GM10266 (cell line): Measurements from ENCODE around the gene ASTN1.
A peak's percentile ranks its signal among the peaks of the same experiment; 100 is the strongest.

Experiments used
- DNase-seq: peaks from one replicate; pipeline ENCODE4 v3.0.0; 2012; ENCODE audit errors: extremely low spot score
- CTCF ChIP-seq: IDR thresholded peaks from 2 replicates; pipeline ENCODE4 v1.5.1; 2012; ENCODE audit warnings: mild to moderate bottlenecking, low read depth; ENCODE audit not compliant: control insufficient read depth, insufficient read depth; ENCODE audit errors: missing control alignments

ASTN1 gene

GRCh38 chr1:176884286-176884685, 280.2 kb downstream of the ASTN1 start:
- no peak for DNase-seq
- no peak for TF ChIP-seq CTCF

- peak; percentile 85 for TF ChIP-seq CTCF
- peak; percentile 50 for DNase-seq
Observed at GRCh38 chr1:176880955-176881595, 283.4 kb downstream of the ASTN1 start.

- DNase-seq = no peak
- TF ChIP-seq CTCF = no peak
Observed at GRCh38 chr1:176879784-176880620, 284.5 kb downstream of the ASTN1 start.

- no peak for TF ChIP-seq CTCF
- no peak for DNase-seq
Observed at GRCh38 chr1:176878750-176879536, 285.6 kb downstream of the ASTN1 start.

GRCh38 chr1:176877557-176877956, 287.0 kb downstream of the ASTN1 start:
- no peak for TF ChIP-seq CTCF
- DNase-seq = no peak

- no peak for DNase-seq
- TF ChIP-seq CTCF = no peak
Observed at GRCh38 chr1:176876966-176877515, 287.5 kb downstream of the ASTN1 start.
